HS-5 (cell line): ENCODE data around the gene SELPLG.
"Not testable (repeated sequence)": the region's sequence is repeated elsewhere in the genome, so short reads cannot be mapped to it uniquely, and the experiment has no call there.

Source experiments
- DNase-seq: peaks from one replicate; pipeline ENCODE4 v3.0.0-alpha.2; 2012; ENCODE audit warnings: low read depth

SELPLG gene

GRCh38 chr12:108638141-108638827 is 4.6 kb upstream of the SELPLG start:
- DNase-seq: no peak

- no peak for DNase-seq
Observed at GRCh38 chr12:108637222-108637971, 3.7 kb upstream of the SELPLG start.

- DNase-seq: no peak
Observed at GRCh38 chr12:108635997-108636808, 2.5 kb upstream of the SELPLG start.

- DNase-seq: no peak
Observed at GRCh38 chr12:108635201-108635996, 1.7 kb upstream of the SELPLG start.

- no peak for DNase-seq
Observed at GRCh38 chr12:108634341-108634751, 652 bp upstream of the SELPLG start.

- DNase-seq: no peak
Observed at GRCh38 chr12:108633081-108633533, 587 bp downstream of the SELPLG start.

GRCh38 chr12:108631261-108631660 is 2.4 kb downstream of the SELPLG start:
- not testable (repeated sequence) for DNase-seq

- DNase-seq: peak; percentile 68
Observed at GRCh38 chr12:108630481-108631207, 3.0 kb downstream of the SELPLG start.

GRCh38 chr12:108629824-108630476 is 3.7 kb downstream of the SELPLG start:
- peak; percentile 82 for DNase-seq

GRCh38 chr12:108629151-108629550 is 4.5 kb downstream of the SELPLG start:
- DNase-seq: no peak

GRCh38 chr12:108627134-108627920 is 6.4 kb downstream of the SELPLG start:
- no peak for DNase-seq

GRCh38 chr12:108625228-108625627 is 8.5 kb downstream of the SELPLG start:
- DNase-seq: no peak

GRCh38 chr12:108623577-108623976 is 10.1 kb downstream of the SELPLG start:
- DNase-seq: no peak

GRCh38 chr12:108622921-108623514 is 10.7 kb downstream of the SELPLG start:
- DNase-seq: no peak

GRCh38 chr12:108622421-108622820 is 11.3 kb downstream of the SELPLG start:
- DNase-seq: no peak

- DNase-seq: no peak
Observed at GRCh38 chr12:108621161-108621560, 12.5 kb downstream of the SELPLG start.

GRCh38 chr12:108620236-108620879 is 13.3 kb downstream of the SELPLG start:
- no peak for DNase-seq

- DNase-seq: no peak
Observed at GRCh38 chr12:108619369-108620160, 14.1 kb downstream of the SELPLG start.
